ENCODE measurements around the gene VPS13A.

DNA sequence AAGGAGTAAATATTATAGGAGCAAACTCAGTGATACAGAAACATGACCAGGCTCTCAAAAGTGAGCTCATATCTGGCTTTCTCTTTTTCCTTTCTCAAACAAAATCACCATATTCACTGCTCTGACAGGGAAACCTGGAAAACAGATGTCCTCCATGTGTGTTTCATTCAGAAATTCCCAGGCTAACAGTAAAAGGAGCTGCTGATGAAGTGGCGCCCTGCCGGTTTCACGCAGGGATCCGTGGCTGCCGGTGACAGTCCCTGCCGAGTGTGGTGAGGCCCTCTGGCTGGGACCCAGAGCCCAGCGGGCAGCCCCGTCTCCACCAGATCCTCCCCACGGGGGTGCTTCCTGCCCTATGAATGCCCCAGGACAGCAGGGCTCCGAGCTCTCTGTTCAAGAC is 262.7 kb downstream of the VPS13A start:
- TF ChIP-seq POLR2A (IDR thresholded peaks at IDR 0.05) = no peak
- TF ChIP-seq, protein P1, sequence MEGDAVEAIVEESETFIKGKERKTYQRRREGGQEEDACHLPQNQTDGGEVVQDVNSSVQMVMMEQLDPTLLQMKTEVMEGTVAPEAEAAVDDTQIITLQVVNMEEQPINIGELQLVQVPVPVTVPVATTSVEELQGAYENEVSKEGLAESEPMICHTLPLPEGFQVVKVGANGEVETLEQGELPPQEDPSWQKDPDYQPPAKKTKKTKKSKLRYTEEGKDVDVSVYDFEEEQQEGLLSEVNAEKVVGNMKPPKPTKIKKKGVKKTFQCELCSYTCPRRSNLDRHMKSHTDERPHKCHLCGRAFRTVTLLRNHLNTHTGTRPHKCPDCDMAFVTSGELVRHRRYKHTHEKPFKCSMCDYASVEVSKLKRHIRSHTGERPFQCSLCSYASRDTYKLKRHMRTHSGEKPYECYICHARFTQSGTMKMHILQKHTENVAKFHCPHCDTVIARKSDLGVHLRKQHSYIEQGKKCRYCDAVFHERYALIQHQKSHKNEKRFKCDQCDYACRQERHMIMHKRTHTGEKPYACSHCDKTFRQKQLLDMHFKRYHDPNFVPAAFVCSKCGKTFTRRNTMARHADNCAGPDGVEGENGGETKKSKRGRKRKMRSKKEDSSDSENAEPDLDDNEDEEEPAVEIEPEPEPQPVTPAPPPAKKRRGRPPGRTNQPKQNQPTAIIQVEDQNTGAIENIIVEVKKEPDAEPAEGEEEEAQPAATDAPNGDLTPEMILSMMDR (IDR thresholded peaks at IDR 0.05) = no peak

All from tibial nerve (tissue), 3 donors.